Breast epithelium (tissue), 3 donors: ENCODE measurements around the gene CLEC4A.

Source experiments
- CTCF ChIP-seq, 3 donors: fragments of 450-650 bp; IDR thresholded peaks; one replicate each; pipeline ENCODE4 v1.5.1; 2016 to 2017; ENCODE audit warnings: antibody characterized with exemption in 3 of 3, mild to moderate bottlenecking in 3 of 3, moderate library complexity in 3 of 3
- POLR2A ChIP-seq: fragments of 450-650 bp; IDR thresholded peaks from one replicate; pipeline ENCODE4 v1.6.1; 2016; ENCODE audit warnings: antibody characterized with exemption, mild to moderate bottlenecking, moderate library complexity

- no peak for TF ChIP-seq CTCF (IDR thresholded peaks at IDR 0.05)
- TF ChIP-seq POLR2A = no peak
These were observed 47.5 kb upstream of the CLEC4A start for GRCh38 chr12:8075935-8076334.
